Erythroblast (primary cell): Measurements from ENCODE around the gene VAV2.

Source experiments
- GATA1 ChIP-seq: IDR thresholded peaks from 2 replicates; pipeline ENCODE4 v1.6.1; 2011; ENCODE audit warnings: low read depth, mild to moderate bottlenecking, control low read depth, low read length, moderate library complexity
- POLR2A ChIP-seq: IDR thresholded peaks from 2 replicates; pipeline ENCODE4 v1.6.1; 2011; ENCODE audit warnings: mild to moderate bottlenecking, low read length

DNA sequence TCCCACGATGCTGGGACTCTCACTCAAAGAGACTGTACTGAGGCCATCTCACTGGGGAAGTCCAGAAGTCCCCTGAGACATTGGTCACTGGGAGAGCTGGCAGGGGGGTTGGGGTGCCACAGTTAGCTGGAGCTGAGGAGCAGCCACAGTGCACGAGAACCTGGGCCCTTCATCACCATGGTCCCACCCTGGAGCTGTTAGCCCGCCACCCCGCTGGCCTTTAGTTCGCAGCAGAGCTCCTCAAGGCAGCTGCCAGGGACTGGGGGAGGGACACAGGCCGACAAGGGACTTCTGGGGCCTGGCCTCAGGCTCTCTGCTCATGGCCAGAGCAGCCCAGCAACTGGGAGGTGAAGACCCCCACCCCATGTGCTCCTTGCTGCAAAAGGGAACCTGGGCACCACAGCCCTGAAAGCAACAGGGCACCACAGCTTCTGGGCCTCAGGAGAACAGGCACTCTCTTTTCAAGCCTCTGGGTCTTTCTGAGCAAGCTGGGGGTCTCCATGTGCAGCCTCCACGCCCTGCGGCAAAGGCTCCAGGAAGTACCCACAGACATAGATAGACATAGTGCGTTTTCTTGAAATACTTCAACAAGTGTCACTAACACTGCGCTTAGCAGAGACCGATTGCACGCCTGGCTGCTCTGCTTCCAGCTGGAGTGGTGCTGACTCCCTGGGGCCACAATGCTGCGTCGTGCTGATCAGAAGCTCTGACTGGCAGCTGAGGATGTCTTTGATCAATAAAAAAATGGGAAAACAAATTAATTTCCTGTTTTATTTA, 46.0 kb downstream of the VAV2 start:
- TF ChIP-seq POLR2A, result no peak
- TF ChIP-seq GATA1, result no peak
